K562 (cell line): ENCODE results near the gene GABRA1. TPM values are rescaled to one million over a fixed set of nuclear protein-coding genes. Genes with fewer than 3 reads are reported as not detected.

Experiments used
- ATAC-seq: fragments of 200-7000 bp; cut with Tn5 transposase; 3 replicates; pipeline ENCODE4 v1.9.1; 2020; ENCODE audit warnings: moderate library complexity
- BruUV-seq: library from RNA; stranded (reverse); fragments of 400-500 nt; replicated peaks from 2 replicates; lab custom pipeline; 2021; lab: Mats Ljungman, UMichigan
- CTCF ChIA-PET: fragments of 300-600 bp; formaldehyde crosslinking; extraction: SDS; loops from one replicate; lab custom pipeline; 2021; ENCODE audit warnings: low intra/inter-chr PET ratio; lab: Yijun Ruan, JAX
- POLR2A ChIA-PET: fragments of 300-600, 350-650 bp; sonication (Branson Sonifier 250); formaldehyde crosslinking; extraction: SDS; loops from one replicate; lab custom pipeline; 2021; ENCODE audit warnings: antibody characterized with exemption, inconsistent platforms; lab: Yijun Ruan, JAX
- DNase-seq, 4 experiments: peaks; one replicate each; pipeline versions ENCODE4 v3.0.0 to v3.0.0-alpha.2; 2011 to 2018; ENCODE audit warnings: low spot score in 3 of 4, mixed read lengths in 3 of 4; ENCODE audit errors: extremely low read depth in 1 of 4
- FAIRE-seq: peaks from 2 replicates; lab custom pipeline; 2011; peaks lifted over from hg19 to GRCh38; lab: Jason Lieb, UNC
- H2AFZ ChIP-seq: 2 replicates; pipeline ENCODE4 v1.6.0; 2011; ENCODE audit warnings: low read depth, low read length, control low read depth, inconsistent platforms
- H3K27ac ChIP-seq: fragments of 200-600 bp; 3 replicates; pipeline ENCODE4 v1.8.0; 2011; ENCODE audit warnings: low read depth, mild to moderate bottlenecking, control low read depth, inconsistent platforms, low read length, moderate library complexity, mixed read lengths; ENCODE audit errors: extremely low read depth
- H3K27me3 ChIP-seq, 2 experiments: fragments of 300-600 bp in 1 of 2; 2 replicates in 1 of 2; 3 replicates in 1 of 2; pipeline versions ENCODE4 v1.6.0 to v1.8.0; 2011; ENCODE audit warnings: inconsistent platforms in 2 of 2, low read length in 2 of 2, mild to moderate bottlenecking in 1 of 2, mixed read lengths in 1 of 2, moderate library complexity in 1 of 2; ENCODE audit not compliant: control insufficient read depth in 2 of 2, insufficient read depth in 2 of 2
- H3K36me3 ChIP-seq: fragments of 300-600 bp; 3 replicates; pipeline ENCODE4 v1.8.0; 2011; ENCODE audit warnings: mild to moderate bottlenecking, low read length, inconsistent platforms; ENCODE audit not compliant: control insufficient read depth, insufficient read depth
- H3K4me1 ChIP-seq, 2 experiments: fragments of 200-600 bp in 1 of 2; replicated peaks in 1 of 2; 2 replicates in 1 of 2; 3 replicates in 1 of 2; pipeline versions ENCODE4 v1.5.1 to v1.8.0; 2011; ENCODE audit warnings: inconsistent platforms in 2 of 2, low read length in 2 of 2, mild to moderate bottlenecking in 1 of 2, mixed read lengths in 1 of 2, moderate library complexity in 1 of 2; ENCODE audit not compliant: control insufficient read depth in 2 of 2, insufficient read depth in 2 of 2
- H3K4me2 ChIP-seq: 2 replicates; pipeline ENCODE4 v1.6.1; 2011; ENCODE audit warnings: low read length, control low read depth, inconsistent platforms, mixed read lengths; ENCODE audit not compliant: insufficient read depth
- H3K4me3 ChIP-seq: fragments of 200-600 bp; sonication (generic), shearing (Covaris generic); 2 replicates; pipeline ENCODE4 v1.5.1; 2016; ENCODE audit warnings: control low read depth, inconsistent platforms
- H3K79me2 ChIP-seq: fragments of 200-600 bp; 3 replicates; pipeline ENCODE4 v1.8.0; 2011; ENCODE audit warnings: low read length, inconsistent platforms; ENCODE audit not compliant: control insufficient read depth, insufficient read depth
- H3K9ac ChIP-seq, 2 experiments: 2 replicates each; pipeline versions ENCODE4 v1.6.0 to v1.6.1; 2011; ENCODE audit warnings: low read depth in 2 of 2, low read length in 2 of 2, control low read depth in 1 of 2, inconsistent platforms in 1 of 2, mild to moderate bottlenecking in 1 of 2, mixed read lengths in 1 of 2; ENCODE audit not compliant: insufficient read depth in 1 of 2
- H3K9me1 ChIP-seq: one replicate; pipeline ENCODE4 v1.6.0; 2011; ENCODE audit warnings: inconsistent platforms, mild to moderate bottlenecking, low read length, moderate library complexity; ENCODE audit not compliant: control insufficient read depth, insufficient read depth
- H3K9me3 ChIP-seq: replicated peaks from 2 replicates; pipeline ENCODE4 v1.5.1; 2011; ENCODE audit warnings: low read depth, low read length, inconsistent platforms; ENCODE audit not compliant: control insufficient read depth, insufficient read depth
- H4K20me1 ChIP-seq: replicated peaks from 2 replicates; pipeline ENCODE4 v1.6.1; 2011; ENCODE audit warnings: low read length, inconsistent platforms, mixed read lengths; ENCODE audit not compliant: control insufficient read depth, insufficient read depth
- BCL6 ChIP-seq: fragments of 250-450 bp; sonication (Bioruptor Pico); IDR thresholded peaks from 2 replicates; pipeline ENCODE4 v1.4.0; 2020
- CHD2 ChIP-seq: IDR thresholded peaks from 2 replicates; pipeline ENCODE4 v1.6.1; 2011; ENCODE audit warnings: low read depth, low read length
- ELF1 ChIP-seq: fragments of 200-800 bp; sonication (Bioruptor generic); IDR thresholded peaks from 2 replicates; pipeline ENCODE4 v1.6.1; 2016; ENCODE audit warnings: missing genetic modification characterization, missing compliant biosample characterization
- ELF4 ChIP-seq: fragments of 450-650 bp; formaldehyde crosslinking; IDR thresholded peaks from 2 replicates; pipeline ENCODE4 v1.4.0; 2022; ENCODE audit warnings: missing genetic modification characterization
- LCOR ChIP-seq: sonication (generic); formaldehyde crosslinking; IDR thresholded peaks from 2 replicates; pipeline ENCODE4 v1.8.0; 2022; ENCODE audit warnings: mild to moderate bottlenecking, missing genetic modification reagents
- MEF2D ChIP-seq: conservative IDR thresholded peaks from 2 replicates; pipeline ENCODE4 v1.6.1; 2016; ENCODE audit warnings: low read depth, missing genetic modification characterization, missing compliant biosample characterization
- NFE2 ChIP-seq: IDR thresholded peaks from 2 replicates; pipeline ENCODE4 v1.6.1; 2014; ENCODE audit warnings: antibody characterized with exemption, low read depth
- PTRF ChIP-seq: fragments of 450-650 bp; IDR thresholded peaks from 2 replicates; pipeline ENCODE4 v1.6.1; 2016; ENCODE audit warnings: mild to moderate bottlenecking, missing genetic modification characterization, missing compliant biosample characterization
- TGIF2 ChIP-seq: sonication (generic); formaldehyde crosslinking; IDR thresholded peaks from 2 replicates; pipeline ENCODE4 v1.8.1; 2022; ENCODE audit warnings: mild to moderate bottlenecking, missing genetic modification reagents, moderate library complexity
- ZNF224 ChIP-seq: sonication (generic); formaldehyde crosslinking; IDR thresholded peaks from 2 replicates; pipeline ENCODE4 v1.8.0; 2022; ENCODE audit warnings: mild to moderate bottlenecking, missing genetic modification reagents
- ZNF75A ChIP-seq: fragments of 450-650 bp; formaldehyde crosslinking; IDR thresholded peaks from 2 replicates; pipeline ENCODE4 v1.4.0; 2020; ENCODE audit warnings: mild to moderate bottlenecking
- WGBS: fragments of 100-300 bp; shearing (Covaris generic); methylation state at CpG from one replicate; pipeline ENCODE4 v1.1.6; 2016; ENCODE audit warnings: low coverage, mixed read lengths; ENCODE audit not compliant: insufficient coverage; ENCODE audit errors: missing lambda C conversion rate; 5-methylcytosine and 5-hydroxymethylcytosine counted together
- in situ Hi-C: fragments of 300-500 bp; cut with MboI; formaldehyde crosslinking; loops from 4 replicates; pipeline ENCODE4 v1.15.0; 2018; ENCODE audit warnings: inconsistent platforms, mixed read lengths
- intact Hi-C: fragments of 100-400 bp; cut with micrococcal nuclease; formaldehyde crosslinking; loops from 2 replicates; pipeline ENCODE4 v1.14.2; 2022
- polyA plus RNA-seq, 8 experiments: library from polyadenylated mRNA; depleted of rRNA in 4 of 8; stranded (reverse) in 5 of 8; unstranded in 3 of 8; fragments of >200 nt; fragmentation: Nextera tagmentation in 2 of 8; fragmentation: Illumina TruSeq in 1 of 8; extraction: Ambion mirVana in 2 of 8; extraction: Trizol in 1 of 8; gene quantifications; 2 replicates each; pipeline versions ENCODE4 v1.2.1 to v1.2.3, GENCODE V29; 2011 to 2014; ENCODE audit warnings: inconsistent platforms in 1 of 8, missing spikeins in 1 of 8
- total RNA-seq, 7 experiments: library from RNA; depleted of rRNA in 6 of 7; stranded (reverse); fragments of >200 nt in 6 of 7; fragmentation: Illumina TruSeq in 2 of 7; extraction: Trizol in 2 of 7; gene quantifications; 2 replicates each; pipeline versions ENCODE4 v1.2.1 to v1.2.3, GENCODE V29; 2011 to 2021; ENCODE audit warnings: low replicate concordance in 1 of 7
- TF ChIP-seq, protein P1 (sequence below), 3 experiments: IDR thresholded peaks in 2 of 3; conservative IDR thresholded peaks in 1 of 3; 2 replicates each; pipeline ENCODE4 v1.5.1; 2011 to 2012; ENCODE audit warnings: low read length in 3 of 3, mild to moderate bottlenecking in 3 of 3, control low read depth in 2 of 3, improper control_type of control experiment in 1 of 3, inconsistent platforms in 1 of 3, low read depth in 1 of 3, mixed read lengths in 1 of 3, moderate library complexity in 1 of 3; ENCODE audit not compliant: insufficient read depth in 2 of 3
- TF ChIP-seq, protein P2 (sequence below): sonication (generic); IDR thresholded peaks from 2 replicates; pipeline ENCODE4 v1.6.1; 2016
- TF ChIP-seq, protein P3 (sequence below): fragments of 250-450 bp; sonication (Bioruptor Pico); IDR thresholded peaks from 2 replicates; pipeline ENCODE4 v1.4.0; 2020
- TF ChIP-seq, protein P4 (sequence below): IDR thresholded peaks from 2 replicates; pipeline ENCODE4 v1.6.1; 2011; ENCODE audit warnings: borderline replicate concordance, low read depth, mild to moderate bottlenecking, moderate library complexity, low read length; ENCODE audit not compliant: insufficient read depth, poor library complexity, severe bottlenecking
- TF ChIP-seq, protein P5 (sequence below): fragments of 250-450 bp; sonication (Bioruptor Pico); IDR thresholded peaks from 2 replicates; pipeline ENCODE4 v1.6.1; 2021; ENCODE audit warnings: mild to moderate bottlenecking

Gene GABRA1
- total and polyA plus RNA-seq, 9 of the 15 experiments (the other 6 are each of a cell fraction or from before 2014, with no cell fraction given), result 0.07 TPM; not detected in 8

DNA sequence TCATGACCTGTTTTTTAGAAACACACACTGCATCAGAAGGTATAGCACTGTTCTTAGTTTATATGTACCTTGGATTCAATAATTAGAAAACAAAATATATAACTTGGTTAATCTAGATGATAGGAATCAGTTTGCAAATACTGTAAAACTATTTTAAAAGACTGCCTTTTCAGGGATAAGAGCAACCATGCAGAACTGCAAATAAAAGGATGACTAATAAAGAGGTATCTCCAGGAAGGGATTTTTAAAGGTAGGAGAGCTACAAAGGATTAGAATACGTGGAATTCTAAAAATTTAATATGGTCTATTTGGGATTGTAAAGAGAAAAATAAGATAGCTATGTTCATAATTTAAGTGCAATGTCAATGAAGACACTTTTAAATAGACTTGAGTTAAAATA, 9.4 kb downstream of the GABRA1 start (continued):
- TF ChIP-seq, protein P1, sequence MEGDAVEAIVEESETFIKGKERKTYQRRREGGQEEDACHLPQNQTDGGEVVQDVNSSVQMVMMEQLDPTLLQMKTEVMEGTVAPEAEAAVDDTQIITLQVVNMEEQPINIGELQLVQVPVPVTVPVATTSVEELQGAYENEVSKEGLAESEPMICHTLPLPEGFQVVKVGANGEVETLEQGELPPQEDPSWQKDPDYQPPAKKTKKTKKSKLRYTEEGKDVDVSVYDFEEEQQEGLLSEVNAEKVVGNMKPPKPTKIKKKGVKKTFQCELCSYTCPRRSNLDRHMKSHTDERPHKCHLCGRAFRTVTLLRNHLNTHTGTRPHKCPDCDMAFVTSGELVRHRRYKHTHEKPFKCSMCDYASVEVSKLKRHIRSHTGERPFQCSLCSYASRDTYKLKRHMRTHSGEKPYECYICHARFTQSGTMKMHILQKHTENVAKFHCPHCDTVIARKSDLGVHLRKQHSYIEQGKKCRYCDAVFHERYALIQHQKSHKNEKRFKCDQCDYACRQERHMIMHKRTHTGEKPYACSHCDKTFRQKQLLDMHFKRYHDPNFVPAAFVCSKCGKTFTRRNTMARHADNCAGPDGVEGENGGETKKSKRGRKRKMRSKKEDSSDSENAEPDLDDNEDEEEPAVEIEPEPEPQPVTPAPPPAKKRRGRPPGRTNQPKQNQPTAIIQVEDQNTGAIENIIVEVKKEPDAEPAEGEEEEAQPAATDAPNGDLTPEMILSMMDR (IDR thresholded peaks at IDR 0.05 in 2 of 3, conservative IDR thresholded peaks at IDR 0.05 in 1 of 3; ENCODE audit: insufficient read depth in 2 of 3, low read depth in 1 of 3, low read length in 3 of 3), result no peak
- TF ChIP-seq BCL6 (CRISPR knock-in tag), result no peak
- TF ChIP-seq LCOR, result no peak
- no peak for TF ChIP-seq MEF2D (tag)
- TF ChIP-seq TGIF2 (CRISPR knock-in tag), result no peak
- TF ChIP-seq ZNF75A, result no peak
- TF ChIP-seq, all 486 proteins: peak for 0

DNA sequence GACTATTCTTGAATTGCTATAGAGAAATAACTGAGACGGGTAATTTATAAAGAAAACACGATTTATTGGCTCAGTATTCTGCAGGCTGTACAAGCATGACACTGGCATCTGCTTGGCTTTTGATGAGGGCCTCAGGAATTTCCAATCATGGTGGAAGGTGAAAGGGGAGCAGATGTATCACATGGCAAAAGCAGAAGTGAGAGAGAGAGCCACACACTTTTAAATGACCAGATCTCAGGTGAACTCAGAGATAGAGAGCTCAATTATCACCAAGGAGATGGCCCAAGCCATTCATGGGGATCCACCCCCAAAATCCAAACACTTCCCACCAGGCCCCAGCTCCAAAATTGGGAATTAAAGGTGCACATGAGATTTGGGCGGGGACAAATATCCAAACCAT, 15.3 kb downstream of the GABRA1 start:
- no TSS peak for BruUV-seq
- Histone ChIP-seq H3K27ac (no peak overlapping the region), H3K4me3 (no peak overlapping the region), H3K79me2 (no peaks in the 10 kb centered on the region), H2AFZ (no peak overlapping the region), H3K27me3 (no peaks in the 10 kb centered on the region), H3K9ac (no peak overlapping the region), H4K20me1 (no peaks in the 10 kb centered on the region), H3K9me3 (no peaks in the 10 kb centered on the region), H3K4me1 (no peaks in the 10 kb centered on the region), H3K9me1 (no peaks in the 10 kb centered on the region), H3K4me2 (no peak overlapping the region), H3K36me3 (no peaks in the 10 kb centered on the region)
- in situ Hi-C loops, result no loop called here
- CTCF ChIA-PET, result no interaction called here
- FAIRE-seq (no peak), ATAC-seq (no peak), DNase-seq (no peak)
- POLR2A ChIA-PET, result no interaction called here
- WGBS, result 4% methylated on average over 3 of the region's 3 CpGs
- intact Hi-C loops, result no loop called here
- no peak for TF ChIP-seq ZNF224 (CRISPR knock-in tag)
- TF ChIP-seq CHD2, result no peak
- TF ChIP-seq NFE2, result no peak
- TF ChIP-seq, protein P2, sequence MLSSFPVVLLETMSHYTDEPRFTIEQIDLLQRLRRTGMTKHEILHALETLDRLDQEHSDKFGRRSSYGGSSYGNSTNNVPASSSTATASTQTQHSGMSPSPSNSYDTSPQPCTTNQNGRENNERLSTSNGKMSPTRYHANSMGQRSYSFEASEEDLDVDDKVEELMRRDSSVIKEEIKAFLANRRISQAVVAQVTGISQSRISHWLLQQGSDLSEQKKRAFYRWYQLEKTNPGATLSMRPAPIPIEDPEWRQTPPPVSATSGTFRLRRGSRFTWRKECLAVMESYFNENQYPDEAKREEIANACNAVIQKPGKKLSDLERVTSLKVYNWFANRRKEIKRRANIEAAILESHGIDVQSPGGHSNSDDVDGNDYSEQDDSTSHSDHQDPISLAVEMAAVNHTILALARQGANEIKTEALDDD, result no peak
- TF ChIP-seq, protein P3, sequence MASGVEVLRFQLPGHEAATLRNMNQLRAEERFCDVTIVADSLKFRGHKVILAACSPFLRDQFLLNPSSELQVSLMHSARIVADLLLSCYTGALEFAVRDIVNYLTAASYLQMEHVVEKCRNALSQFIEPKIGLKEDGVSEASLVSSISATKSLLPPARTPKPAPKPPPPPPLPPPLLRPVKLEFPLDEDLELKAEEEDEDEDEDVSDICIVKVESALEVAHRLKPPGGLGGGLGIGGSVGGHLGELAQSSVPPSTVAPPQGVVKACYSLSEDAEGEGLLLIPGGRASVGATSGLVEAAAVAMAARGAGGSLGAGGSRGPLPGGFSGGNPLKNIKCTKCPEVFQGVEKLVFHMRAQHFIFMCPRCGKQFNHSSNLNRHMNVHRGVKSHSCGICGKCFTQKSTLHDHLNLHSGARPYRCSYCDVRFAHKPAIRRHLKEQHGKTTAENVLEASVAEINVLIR, result no peak
- TF ChIP-seq, protein P4, sequence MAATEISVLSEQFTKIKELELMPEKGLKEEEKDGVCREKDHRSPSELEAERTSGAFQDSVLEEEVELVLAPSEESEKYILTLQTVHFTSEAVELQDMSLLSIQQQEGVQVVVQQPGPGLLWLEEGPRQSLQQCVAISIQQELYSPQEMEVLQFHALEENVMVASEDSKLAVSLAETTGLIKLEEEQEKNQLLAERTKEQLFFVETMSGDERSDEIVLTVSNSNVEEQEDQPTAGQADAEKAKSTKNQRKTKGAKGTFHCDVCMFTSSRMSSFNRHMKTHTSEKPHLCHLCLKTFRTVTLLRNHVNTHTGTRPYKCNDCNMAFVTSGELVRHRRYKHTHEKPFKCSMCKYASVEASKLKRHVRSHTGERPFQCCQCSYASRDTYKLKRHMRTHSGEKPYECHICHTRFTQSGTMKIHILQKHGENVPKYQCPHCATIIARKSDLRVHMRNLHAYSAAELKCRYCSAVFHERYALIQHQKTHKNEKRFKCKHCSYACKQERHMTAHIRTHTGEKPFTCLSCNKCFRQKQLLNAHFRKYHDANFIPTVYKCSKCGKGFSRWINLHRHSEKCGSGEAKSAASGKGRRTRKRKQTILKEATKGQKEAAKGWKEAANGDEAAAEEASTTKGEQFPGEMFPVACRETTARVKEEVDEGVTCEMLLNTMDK, result no peak
- TF ChIP-seq, protein P5, sequence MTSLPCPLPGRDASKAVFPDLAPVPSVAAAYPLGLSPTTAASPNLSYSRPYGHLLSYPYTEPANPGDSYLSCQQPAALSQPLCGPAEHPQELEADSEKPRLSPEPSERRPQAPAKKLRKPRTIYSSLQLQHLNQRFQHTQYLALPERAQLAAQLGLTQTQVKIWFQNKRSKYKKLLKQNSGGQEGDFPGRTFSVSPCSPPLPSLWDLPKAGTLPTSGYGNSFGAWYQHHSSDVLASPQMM (CRISPR knock-in tag), result no peak
- TF ChIP-seq ELF1, result no peak
- no peak for TF ChIP-seq PTRF (tag)
- TF ChIP-seq ELF4 (CRISPR knock-in tag), result no peak
